NCI-H1092 treated with DMSO at 0.1 percent for 48 hours (cell line): ENCODE results near the gene ADGRA3.

Source experiments
- DNase-seq: peaks from one replicate; lab custom pipeline; 2025; lab: John Stamatoyannopoulos, UW

The ADGRA3 gene

DNA sequence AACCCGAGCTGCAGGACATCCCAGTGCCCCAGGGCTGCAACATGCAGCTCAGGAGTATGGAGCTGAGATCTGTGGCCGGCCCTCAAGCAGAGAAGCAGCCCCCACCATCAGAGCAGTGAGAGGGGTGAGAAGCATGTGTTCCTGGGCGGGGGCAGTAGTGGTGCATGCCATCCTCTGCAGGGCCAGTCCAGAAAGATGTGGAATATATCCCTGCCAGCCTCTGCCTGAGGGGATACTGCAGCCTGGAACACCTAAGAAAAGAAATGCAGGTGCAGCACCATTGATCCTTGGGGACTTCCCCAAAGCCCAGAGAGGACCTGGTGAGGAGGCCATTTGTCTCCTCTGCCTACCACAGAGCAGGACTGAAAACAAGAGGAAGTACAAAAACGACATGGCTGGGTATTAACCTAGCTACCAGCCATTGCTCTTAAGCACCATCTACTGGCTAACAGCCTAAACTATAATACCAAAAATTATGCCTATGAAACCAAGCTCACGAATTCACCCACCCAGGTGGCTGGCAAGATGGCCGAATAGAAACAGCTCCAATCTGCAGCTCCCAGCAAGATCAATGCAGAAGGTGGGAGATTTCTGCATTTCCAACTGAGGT lies 158.8 kb downstream of the ADGRA3 start:
- peak; percentile 83 for DNase-seq

DNA sequence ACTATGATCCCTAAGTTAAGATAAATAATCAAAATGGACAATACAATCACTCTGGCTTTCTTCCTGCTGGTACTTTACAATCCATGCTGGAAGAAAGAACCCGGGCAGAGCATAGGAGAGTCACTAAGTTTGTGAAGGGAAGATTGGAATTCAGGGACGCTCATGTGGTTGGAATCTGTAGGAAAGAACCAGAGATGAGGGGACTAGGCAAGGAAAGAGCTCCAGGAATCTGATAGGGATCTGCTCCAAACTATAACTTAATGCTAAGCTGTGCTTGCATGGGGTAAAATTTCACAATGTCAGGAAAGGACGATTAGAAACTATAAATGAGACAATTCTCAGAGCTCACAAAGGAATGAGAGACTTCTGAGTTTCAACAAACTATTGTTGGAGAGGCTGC lies 167.5 kb downstream of the ADGRA3 start:
- DNase-seq: no peak

DNA sequence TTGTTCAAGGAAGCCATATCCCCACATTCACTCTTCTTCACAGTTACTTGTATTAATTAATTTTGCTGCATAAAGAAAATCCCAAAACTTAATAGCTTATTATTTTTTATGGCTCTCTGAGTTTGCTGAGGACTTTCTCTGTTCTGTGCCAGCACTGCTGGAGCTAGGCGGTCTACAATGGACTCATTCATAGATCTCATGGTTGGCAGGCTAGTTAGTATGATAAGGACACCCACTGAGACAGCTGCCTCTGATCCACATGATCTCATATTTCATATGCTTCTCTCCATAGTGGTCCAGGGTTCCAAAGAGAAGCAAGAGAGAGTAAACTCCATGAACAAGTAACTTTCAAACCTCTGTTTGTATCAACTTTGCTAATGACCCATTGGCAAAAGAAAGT lies 170.2 kb downstream of the ADGRA3 start:
- DNase-seq: peak; percentile 35

DNA sequence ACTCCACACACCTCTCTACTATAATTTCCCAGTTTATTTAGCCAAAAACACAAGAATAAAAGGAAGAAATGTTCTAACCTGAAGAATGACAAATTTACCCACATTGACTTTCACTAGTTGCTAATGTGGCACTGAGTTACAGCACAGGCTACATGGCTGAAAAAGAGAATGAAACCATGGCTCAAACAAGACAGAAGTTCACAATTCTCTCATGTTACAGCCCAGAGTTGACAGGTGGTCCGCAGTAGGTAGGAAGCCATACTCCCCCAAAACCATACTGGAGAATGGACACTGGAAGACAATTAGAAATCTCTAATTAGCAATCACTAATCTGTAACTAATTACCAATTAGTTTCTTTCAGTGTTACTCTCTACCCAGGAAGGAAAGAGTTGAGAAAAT lies 170.8 kb downstream of the ADGRA3 start:
- DNase-seq: no peak

DNA sequence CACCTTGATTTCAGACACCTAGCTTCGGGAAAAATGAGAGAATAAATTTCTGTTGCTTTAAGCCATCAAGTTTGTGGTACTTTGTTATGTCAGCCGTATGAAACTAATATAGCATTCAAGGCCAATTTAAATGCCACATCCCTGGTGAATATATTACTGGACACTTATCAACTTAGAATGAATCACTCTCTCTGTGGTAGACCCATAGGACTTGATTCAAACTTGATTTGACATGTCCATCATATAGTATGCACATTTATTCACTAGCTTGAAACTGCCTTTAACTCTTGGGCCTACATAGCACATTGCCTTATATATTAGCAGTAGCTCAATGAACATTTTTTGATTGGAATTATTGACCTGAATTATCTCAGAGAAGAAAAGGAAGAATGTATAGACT lies 172.3 kb downstream of the ADGRA3 start:
- DNase-seq: no peak

DNA sequence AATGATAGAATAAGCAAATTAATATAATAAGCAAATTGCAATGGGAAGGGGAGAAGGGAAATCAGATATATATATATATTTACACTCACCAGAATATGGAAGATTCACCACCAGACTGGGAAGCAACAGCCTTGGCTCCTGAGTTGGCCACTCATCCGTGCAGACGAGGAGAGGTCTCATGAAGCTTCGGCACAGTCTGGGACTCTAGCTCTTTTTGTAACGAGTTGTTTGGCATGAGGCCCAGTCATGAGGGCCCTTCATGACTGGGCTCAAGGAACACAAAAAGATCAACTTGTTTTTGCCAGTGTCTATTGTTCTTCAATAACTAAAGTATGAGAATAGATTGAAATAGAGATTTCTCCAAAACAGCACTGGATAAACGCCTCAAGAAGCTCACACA lies 176.4 kb downstream of the ADGRA3 start:
- DNase-seq: peak; percentile 72

DNA sequence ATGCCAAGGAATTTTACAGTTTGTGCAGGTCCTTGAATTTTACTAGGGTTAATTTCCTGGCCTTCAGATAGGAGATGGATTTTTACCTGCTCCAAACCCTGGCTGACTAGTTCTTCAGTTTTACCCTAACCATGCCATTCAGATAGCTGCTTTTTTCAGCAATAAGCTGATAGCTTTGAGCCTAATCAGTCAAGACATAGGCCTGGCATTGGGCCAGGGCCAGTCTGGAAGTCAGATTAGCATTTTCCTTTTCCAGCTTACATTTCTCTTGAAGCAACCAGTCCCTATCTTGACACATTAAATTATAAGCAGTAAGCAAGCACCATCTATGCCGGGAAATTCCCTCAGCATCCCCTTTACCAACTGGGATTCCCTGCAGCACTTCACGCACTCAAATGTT lies 177.1 kb downstream of the ADGRA3 start:
- DNase-seq: no peak
